Subcutaneous adipose tissue (tissue), 4 donors: Measurements from ENCODE around the gene BMP8A. TPM values are rescaled to one million over a fixed set of nuclear protein-coding genes. Genes with fewer than 3 reads are reported as not detected.

Experiments used
- total RNA-seq, 4 donors: library from RNA; depleted of rRNA; stranded (reverse); fragments of >200 nt; gene quantifications; one replicate each; pipeline ENCODE4 v1.1.0, GENCODE V29; 2016
- TF ChIP-seq, protein P1 (sequence below): fragments of 450-650 bp; IDR thresholded peaks from one replicate; pipeline ENCODE4 v1.5.1; 2016; ENCODE audit warnings: low read depth, mild to moderate bottlenecking, control low read depth, antibody characterized with exemption, moderate library complexity

Gene BMP8A
- total RNA-seq, 4 donors from 2014 or later: not detected

DNA sequence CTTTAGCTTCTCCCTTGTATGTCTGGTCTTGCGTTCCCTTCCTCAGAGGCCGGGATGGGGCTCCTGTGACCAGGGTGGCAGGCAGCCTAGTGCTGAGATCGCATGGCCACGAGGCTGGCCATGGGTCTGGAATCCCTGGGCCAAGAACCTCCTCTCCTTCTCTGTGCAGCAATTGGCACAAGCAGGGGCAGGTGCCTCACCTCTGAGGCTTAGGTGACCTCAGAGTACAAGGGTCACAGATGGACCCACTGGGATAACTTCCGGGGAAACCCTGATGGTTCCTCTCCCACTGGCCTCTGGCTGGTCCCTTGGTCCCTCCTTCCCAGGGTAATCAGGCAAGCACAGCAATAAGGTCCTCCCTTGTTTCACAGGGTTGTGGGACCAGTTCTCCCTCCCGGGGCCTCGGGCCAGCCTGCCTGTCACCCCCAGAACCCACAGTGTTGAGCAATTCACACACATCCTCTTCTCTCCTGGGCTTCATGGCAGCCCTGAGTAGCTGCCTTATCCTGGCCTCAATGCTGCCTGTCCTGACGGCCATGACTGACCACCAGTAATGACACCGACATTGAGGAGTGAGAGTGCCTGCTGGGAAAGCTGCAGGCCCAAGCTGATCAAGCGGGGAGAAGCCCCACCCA is 38.6 kb downstream of the BMP8A start:
- TF ChIP-seq, protein P1, sequence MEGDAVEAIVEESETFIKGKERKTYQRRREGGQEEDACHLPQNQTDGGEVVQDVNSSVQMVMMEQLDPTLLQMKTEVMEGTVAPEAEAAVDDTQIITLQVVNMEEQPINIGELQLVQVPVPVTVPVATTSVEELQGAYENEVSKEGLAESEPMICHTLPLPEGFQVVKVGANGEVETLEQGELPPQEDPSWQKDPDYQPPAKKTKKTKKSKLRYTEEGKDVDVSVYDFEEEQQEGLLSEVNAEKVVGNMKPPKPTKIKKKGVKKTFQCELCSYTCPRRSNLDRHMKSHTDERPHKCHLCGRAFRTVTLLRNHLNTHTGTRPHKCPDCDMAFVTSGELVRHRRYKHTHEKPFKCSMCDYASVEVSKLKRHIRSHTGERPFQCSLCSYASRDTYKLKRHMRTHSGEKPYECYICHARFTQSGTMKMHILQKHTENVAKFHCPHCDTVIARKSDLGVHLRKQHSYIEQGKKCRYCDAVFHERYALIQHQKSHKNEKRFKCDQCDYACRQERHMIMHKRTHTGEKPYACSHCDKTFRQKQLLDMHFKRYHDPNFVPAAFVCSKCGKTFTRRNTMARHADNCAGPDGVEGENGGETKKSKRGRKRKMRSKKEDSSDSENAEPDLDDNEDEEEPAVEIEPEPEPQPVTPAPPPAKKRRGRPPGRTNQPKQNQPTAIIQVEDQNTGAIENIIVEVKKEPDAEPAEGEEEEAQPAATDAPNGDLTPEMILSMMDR: no peak

- TF ChIP-seq, protein P1: no peak
Observed at GRCh38 chr1:39531526-39531925, 40.1 kb downstream of the BMP8A start.

DNA sequence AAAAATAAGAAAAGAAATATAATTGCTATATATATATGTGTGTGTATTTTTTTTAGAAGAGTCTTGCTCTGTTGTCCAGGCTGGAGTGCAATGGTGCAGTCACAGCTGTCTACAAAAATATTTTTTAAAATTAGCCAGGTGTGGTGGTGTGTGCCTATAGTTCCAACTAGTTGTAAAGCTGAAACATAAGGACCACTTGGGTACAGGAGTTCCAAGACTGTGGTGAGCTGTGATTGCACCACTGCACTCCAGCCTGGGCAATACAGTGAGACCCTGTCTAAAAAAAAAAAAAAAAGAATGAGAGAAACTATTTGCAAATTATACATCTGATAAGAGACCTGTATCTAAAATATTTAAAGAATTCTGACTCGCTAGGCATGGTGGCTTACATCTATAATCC is 42.0 kb downstream of the BMP8A start:
- TF ChIP-seq, protein P1: no peak

DNA sequence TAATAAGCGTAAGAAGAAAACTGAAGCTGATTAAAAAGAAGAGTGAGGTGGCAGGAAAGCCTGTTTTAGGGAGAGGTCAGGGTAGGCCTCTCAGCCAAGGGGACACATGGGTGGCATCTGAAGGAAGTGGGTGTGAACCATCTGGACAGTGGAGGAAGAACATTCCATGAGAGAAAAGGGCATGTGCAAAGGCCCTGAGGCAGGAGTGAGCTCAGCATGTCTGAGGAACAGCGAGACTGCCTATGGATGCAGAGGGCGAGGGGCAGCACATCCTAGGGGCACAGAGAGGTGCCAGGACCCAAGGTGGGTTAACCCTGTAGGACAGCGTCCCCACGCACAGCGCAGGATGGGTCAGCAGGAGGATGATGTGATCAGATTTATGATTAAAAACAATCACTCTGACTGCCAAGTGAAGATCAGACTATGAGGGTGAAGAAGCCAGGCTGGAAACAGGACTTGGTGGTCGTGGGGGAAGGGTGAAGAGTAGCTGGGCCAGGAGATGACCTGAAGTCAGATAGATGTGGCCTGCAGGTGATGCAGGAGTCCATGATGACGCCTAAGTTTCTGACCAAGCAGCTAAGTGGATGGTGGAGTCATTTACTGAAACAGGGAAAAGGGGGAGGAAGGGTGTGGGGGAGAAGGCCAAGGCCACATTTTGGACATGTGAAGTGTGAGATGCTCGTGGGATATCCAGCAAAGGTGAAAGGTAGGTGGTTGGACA is 47.3 kb downstream of the BMP8A start:
- TF ChIP-seq, protein P1: no peak

- TF ChIP-seq, protein P1: no peak
Observed at GRCh38 chr1:39539252-39539790, 47.9 kb downstream of the BMP8A start.

DNA sequence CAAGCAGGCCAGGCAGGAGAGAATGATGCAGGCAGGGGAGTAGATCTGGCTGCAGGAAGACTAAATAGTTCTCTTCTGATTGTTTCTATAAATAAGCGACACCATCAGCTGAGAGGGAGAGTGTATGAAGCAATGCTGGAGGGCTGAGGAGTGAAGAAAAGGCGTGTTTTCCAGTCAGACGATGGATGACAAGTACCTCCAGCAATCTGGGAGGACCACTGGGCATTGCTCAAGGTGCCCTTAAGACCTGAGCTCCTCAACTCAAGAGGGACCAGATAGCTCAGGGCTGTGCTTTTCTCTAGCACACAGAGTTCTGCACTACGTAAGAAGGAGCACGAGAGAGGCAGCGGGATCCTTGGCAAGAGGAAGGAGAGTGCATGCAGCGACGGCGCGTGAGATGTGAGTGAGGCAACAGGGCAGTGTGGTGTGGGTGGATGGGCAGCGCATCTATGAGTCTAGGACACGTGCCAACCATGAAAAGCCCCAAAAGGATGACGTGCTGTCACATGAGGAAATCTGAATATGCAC is 49.1 kb downstream of the BMP8A start:
- TF ChIP-seq, protein P1: no peak

- TF ChIP-seq, protein P1: no peak
Observed at GRCh38 chr1:39542924-39543323, 51.5 kb downstream of the BMP8A start.
